B cell (primary cell): ENCODE data around the gene KSR2. TPM values are rescaled to one million over a fixed set of nuclear protein-coding genes. Genes with fewer than 3 reads are reported as not detected.

ENCODE experiments used
- ATAC-seq: fragments of 200-7000 bp; cut with Tn5 transposase; one replicate; pipeline ENCODE4 v1.10.0; 2021; ENCODE audit warnings: low read depth, mild to moderate bottlenecking, moderate number of reproducible peaks, moderate library complexity
- CTCF ChIA-PET: fragments of 350-600 bp; sonication (Branson Sonifier 250); formaldehyde crosslinking; loops from one replicate; lab custom pipeline; 2021; ENCODE audit warnings: antibody characterized with exemption, inconsistent platforms; lab: Charles Lee
- POLR2A ChIA-PET: fragments of 350-600 bp; sonication (Branson Sonifier 250); formaldehyde crosslinking; loops from one replicate; lab custom pipeline; 2021; ENCODE audit warnings: antibody characterized with exemption; lab: Charles Lee
- DNase-seq: peaks from one replicate; pipeline ENCODE4 v3.0.0; 2013
- H2AFZ ChIP-seq: 2 replicates; pipeline ENCODE4 v1.6.1; 2012; ENCODE audit warnings: mild to moderate bottlenecking, low read depth, low read length; ENCODE audit not compliant: insufficient read depth, poor library complexity, severe bottlenecking
- H3K27ac ChIP-seq, 2 donors: 1 replicate in 1 of 2; 2 replicates in 1 of 2; pipeline ENCODE4 v1.5.1; 2012 to 2013; ENCODE audit warnings: low read length in 2 of 2, mild to moderate bottlenecking in 2 of 2, moderate library complexity in 1 of 2
- H3K27me3 ChIP-seq, 4 experiments: fragments of 200-600 bp in 1 of 4; sonication (generic) in 1 of 4; replicated peaks in 1 of 4; 1 replicate in 2 of 4; 2 replicates in 2 of 4; pipeline versions ENCODE4 v1.6.1 to v1.7.0; 2013 to 2016; ENCODE audit warnings: low read length in 3 of 4, mild to moderate bottlenecking in 2 of 4, mixed read lengths in 1 of 4, moderate library complexity in 1 of 4; ENCODE audit not compliant: insufficient read depth in 4 of 4, control insufficient read depth in 3 of 4; ENCODE audit errors: control extremely low read depth in 1 of 4
- H3K36me3 ChIP-seq, 2 experiments: replicated peaks in 1 of 2; 1 replicate in 1 of 2; 2 replicates in 1 of 2; pipeline versions ENCODE4 v1.6.1 to v1.7.1; 2013; ENCODE audit warnings: low read length in 1 of 2; ENCODE audit not compliant: insufficient read depth in 2 of 2, control insufficient read depth in 1 of 2; ENCODE audit errors: control extremely low read depth in 1 of 2, extremely low read depth in 1 of 2
- H3K4me1 ChIP-seq, 2 donors: fragments of 200-600 bp in 1 of 2; sonication (generic) in 1 of 2; 1 replicate in 1 of 2; 2 replicates in 1 of 2; pipeline versions ENCODE4 v1.5.1 to v1.6.1; 2013 to 2017; ENCODE audit warnings: low read length in 2 of 2; ENCODE audit not compliant: control insufficient read depth in 2 of 2, insufficient read depth in 2 of 2
- H3K4me2 ChIP-seq: replicated peaks from 2 replicates; pipeline ENCODE3; 2012; ENCODE audit warnings: mild to moderate bottlenecking, low read depth, low read length; ENCODE audit not compliant: poor library complexity, severe bottlenecking
- H3K4me3 ChIP-seq, 5 experiments: fragments of 200-600 bp in 1 of 5; sonication (generic) in 1 of 5; 1 replicate in 3 of 5; 2 replicates in 2 of 5; pipeline versions ENCODE4 v1.5.1 to v1.7.0; 2011 to 2016; ENCODE audit warnings: low read length in 4 of 5, mild to moderate bottlenecking in 4 of 5, low read depth in 2 of 5, control low read depth in 1 of 5, moderate library complexity in 1 of 5; ENCODE audit not compliant: insufficient read depth in 1 of 5; ENCODE audit errors: control extremely low read depth in 1 of 5, extremely low read depth in 1 of 5
- H3K79me2 ChIP-seq: fragments of 200-600 bp; sonication (generic); one replicate; pipeline ENCODE4 v1.6.0; 2016; ENCODE audit warnings: low read length; ENCODE audit not compliant: control insufficient read depth, insufficient read depth
- H3K9ac ChIP-seq: fragments of 200-600 bp; sonication (generic); 2 replicates; pipeline ENCODE4 v1.6.1; 2017; ENCODE audit warnings: mild to moderate bottlenecking, low read length, moderate library complexity
- H3K9me3 ChIP-seq, 3 donors: one replicate each; pipeline versions ENCODE4 v1.6.1 to v1.7.1; 2013; ENCODE audit warnings: low read length in 2 of 3; ENCODE audit not compliant: control insufficient read depth in 2 of 3, insufficient read depth in 1 of 3; ENCODE audit errors: control extremely low read depth in 1 of 3
- H4K20me1 ChIP-seq: 2 replicates; pipeline ENCODE4 v1.6.0; 2012; ENCODE audit warnings: mild to moderate bottlenecking, low read length; ENCODE audit not compliant: insufficient read depth, control insufficient read depth, poor library complexity, severe bottlenecking
- H3K27ac Mint-ChIP-seq: one replicate; pipeline ENCODE4 v1.8.0; 2021; ENCODE audit warnings: mixed read lengths
- H3K27me3 Mint-ChIP-seq: one replicate; pipeline ENCODE4 v1.8.0; 2021; ENCODE audit warnings: mixed read lengths
- H3K4me1 Mint-ChIP-seq: one replicate; pipeline ENCODE4 v1.8.0; 2021; ENCODE audit warnings: mixed read lengths
- H3K4me3 Mint-ChIP-seq: one replicate; pipeline ENCODE4 v1.8.0; 2021; ENCODE audit warnings: mixed read lengths
- H3K9me3 Mint-ChIP-seq: one replicate; pipeline ENCODE4 v1.8.0; 2022; ENCODE audit warnings: mixed read lengths; ENCODE audit not compliant: insufficient read depth
- CTCF ChIP-seq: fragments of 200-600 bp; IDR thresholded peaks from one replicate; pipeline ENCODE4 v1.8.0; 2022; ENCODE audit warnings: antibody characterized with exemption, mild to moderate bottlenecking
- EZH2 ChIP-seq: IDR thresholded peaks from 2 replicates; pipeline ENCODE4 v1.6.1; 2012; ENCODE audit warnings: borderline replicate concordance, low read depth, mild to moderate bottlenecking, moderate library complexity, low read length; ENCODE audit not compliant: insufficient read depth, poor library complexity, severe bottlenecking
- WGBS: methylation state at CpG from one replicate; pipeline ENCODE4 v1.1.5; 2013; ENCODE audit warnings: missing lambda C conversion rate; ENCODE audit not compliant: insufficient coverage; 5-methylcytosine and 5-hydroxymethylcytosine counted together
- intact Hi-C: fragments of 100-400 bp; cut with micrococcal nuclease; formaldehyde crosslinking; loops from one replicate; pipeline ENCODE4 v1.10.0; 2022
- polyA plus RNA-seq: library from polyadenylated mRNA; depleted of rRNA; stranded (reverse); fragments of >200 nt; gene quantifications from 2 replicates; pipeline ENCODE4 v1.2.3, GENCODE V29; 2012
- total RNA-seq, 2 donors: library from RNA; stranded (reverse); fragments of 120-200 nt in 1 of 2; gene quantifications; 1 replicate in 1 of 2; 2 replicates in 1 of 2; pipeline versions ENCODE4 v1.2.3 to v1.2.4, GENCODE V29; 2013 to 2022

KSR2 gene
- total and polyA plus RNA-seq, 2 donors (not counting 1 experiment from before 2014, with no cell fraction given) = not detected

GRCh38 chr12:117483501-117483900, 485.3 kb downstream of the KSR2 start:
- H3K4me3 ChIP-seq = no peak overlapping the region
- H3K9ac ChIP-seq = no peak overlapping the region
- ATAC-seq = no peak
- Mint-ChIP-seq H3K4me1 (no peaks in the 10 kb centered on the region), H3K4me3 (no peak overlapping the region), H3K27me3 (no peaks in the 10 kb centered on the region), H3K9me3 (no peaks in the 10 kb centered on the region), H3K27ac (no peak overlapping the region)
- POLR2A ChIA-PET = no interaction called here
- no peaks in the 10 kb centered on the region for H4K20me1 ChIP-seq
- no peaks in the 10 kb centered on the region for H3K27me3 ChIP-seq
- H2AFZ ChIP-seq = no peak overlapping the region
- no peak overlapping the region for H3K27ac ChIP-seq
- H3K9me3 ChIP-seq = peaks cover 0 to 12% (median 0%) of the 10 kb centered on the region in 3 donors
- 83% methylated on average over 2 of the region's 5 CpGs for WGBS
- H3K36me3 ChIP-seq = no peaks in the 10 kb centered on the region
- CTCF ChIA-PET = no interaction called here
- DNase-seq = no peak
- no peak overlapping the region for H3K4me2 ChIP-seq
- intact Hi-C loops = no loop called here
- no peaks in the 10 kb centered on the region for H3K4me1 ChIP-seq
- TF ChIP-seq EZH2 = no peak
- no peak for TF ChIP-seq CTCF
- H3K79me2 ChIP-seq = no peaks in the 10 kb centered on the region

DNA sequence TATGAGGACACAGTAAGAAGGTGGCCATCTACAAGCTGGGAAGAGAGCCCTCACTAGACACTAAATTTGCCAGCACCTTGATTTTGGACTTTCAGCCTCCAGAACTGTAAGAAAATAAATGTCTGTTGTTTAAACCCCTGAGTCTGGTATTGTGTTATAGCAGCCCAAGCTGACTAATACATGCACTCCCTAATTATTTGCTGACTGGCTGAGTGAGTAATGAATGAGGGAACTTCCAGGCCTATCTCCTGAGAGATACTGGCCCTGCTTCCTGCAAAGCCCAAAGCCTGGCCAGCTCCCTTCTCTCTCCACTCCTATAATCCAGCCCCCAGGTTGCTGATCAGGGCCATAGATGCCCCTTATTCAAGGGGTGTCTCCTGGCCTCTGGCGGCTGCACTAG, 487.3 kb downstream of the KSR2 start:
- Histone ChIP-seq H3K4me3 (no peak overlapping the region), H3K27me3 (no peaks in the 10 kb centered on the region), H3K4me2 (no peak overlapping the region), H3K79me2 (no peaks in the 10 kb centered on the region), H2AFZ (no peak overlapping the region), H3K4me1 (no peaks in the 10 kb centered on the region), H3K36me3 (no peaks in the 10 kb centered on the region), H4K20me1 (no peaks in the 10 kb centered on the region), H3K9me3 (peaks cover 0 to 8% (median 0%) of the 10 kb centered on the region in 3 donors), H3K27ac (no peak overlapping the region), H3K9ac (no peak overlapping the region)
- DNase-seq (no peak), ATAC-seq (no peak)
- Mint-ChIP-seq H3K4me1 (no peaks in the 10 kb centered on the region), H3K4me3 (no peak overlapping the region), H3K27me3 (no peaks in the 10 kb centered on the region), H3K9me3 (no peaks in the 10 kb centered on the region), H3K27ac (no peak overlapping the region)
- ChIA-PET POLR2A (no interaction called here), CTCF (no interaction called here)
- TF ChIP-seq EZH2 (no peak), CTCF (no peak)
- intact Hi-C loops = no loop called here
- WGBS = 80% methylated on average over 1 of the region's 1 CpG
